GM12872 (cell line): Measurements from ENCODE around the gene CRIP1.

Source experiments
- CTCF ChIP-seq: IDR thresholded peaks from 3 replicates; pipeline ENCODE4 v1.5.1; 2011; ENCODE audit warnings: low read depth, mild to moderate bottlenecking, low read length, moderate library complexity; ENCODE audit not compliant: insufficient read depth

The CRIP1 gene

GRCh38 chr14:105536691-105537579 is 50.2 kb downstream of the CRIP1 start:
- no peak for TF ChIP-seq CTCF

GRCh38 chr14:105537580-105538474 is 51.1 kb downstream of the CRIP1 start:
- TF ChIP-seq CTCF, result peak; percentile 97
